HepG2 (cell line): Measurements from ENCODE around the gene RASD1. TPM values are rescaled to one million over a fixed set of nuclear protein-coding genes. Genes with fewer than 3 reads are reported as not detected.

Source experiments
- ARID4A ChIP-seq: sonication (generic); formaldehyde crosslinking; IDR thresholded peaks from 2 replicates; pipeline ENCODE4 v1.5.0; 2020; ENCODE audit warnings: mild to moderate bottlenecking, missing genetic modification reagents, borderline replicate concordance
- ATAD3A ChIP-seq: sonication (generic); formaldehyde crosslinking; IDR thresholded peaks from 2 replicates; pipeline ENCODE4 v1.4.0; 2020; ENCODE audit warnings: missing genetic modification reagents
- CREB1 ChIP-seq, 2 experiments: fragments of 450-650 bp in 1 of 2; IDR thresholded peaks; 2 replicates each; pipeline ENCODE4 v1.6.1; 2016 to 2017; ENCODE audit warnings: control low read depth in 1 of 2, mild to moderate bottlenecking in 1 of 2, missing compliant biosample characterization in 1 of 2, missing genetic modification characterization in 1 of 2
- KDM3A ChIP-seq: IDR thresholded peaks from 2 replicates; pipeline ENCODE4 v1.6.1; 2018; ENCODE audit warnings: low read depth, missing compliant biosample characterization
- NRL ChIP-seq: sonication (generic); formaldehyde crosslinking; IDR thresholded peaks from 2 replicates; pipeline ENCODE4 v1.5.0; 2020; ENCODE audit warnings: missing genetic modification reagents, mild to moderate bottlenecking, moderate library complexity, borderline replicate concordance
- PHF20 ChIP-seq: sonication (generic); formaldehyde crosslinking; IDR thresholded peaks from 2 replicates; pipeline ENCODE4 v1.5.0; 2020; ENCODE audit warnings: mild to moderate bottlenecking, missing genetic modification reagents
- PRPF4 ChIP-seq: fragments of 200-400 bp; formaldehyde crosslinking; IDR thresholded peaks from 2 replicates; pipeline ENCODE4 v1.6.1; 2016; ENCODE audit warnings: low read length, low read depth; ENCODE audit not compliant: poor library complexity, severe bottlenecking
- RBM39 ChIP-seq: fragments of 200-400 bp; formaldehyde crosslinking; IDR thresholded peaks from one replicate; pipeline ENCODE4 v1.6.1; 2018; ENCODE audit warnings: antibody characterized with exemption, mild to moderate bottlenecking, low read depth, low read length; ENCODE audit not compliant: poor library complexity, severe bottlenecking
- RFXAP ChIP-seq: sonication (generic); formaldehyde crosslinking; IDR thresholded peaks from 2 replicates; pipeline ENCODE4 v1.4.0; 2020; ENCODE audit warnings: missing genetic modification reagents, borderline replicate concordance
- SALL1 ChIP-seq: sonication (generic); formaldehyde crosslinking; IDR thresholded peaks from 2 replicates; pipeline ENCODE4 v1.8.0; 2022; ENCODE audit warnings: mild to moderate bottlenecking, missing genetic modification reagents
- SMC3 ChIP-seq: IDR thresholded peaks from 2 replicates; pipeline ENCODE4 v1.6.1; 2011; ENCODE audit warnings: low read length, improper control_type of control experiment
- ZFP91 ChIP-seq: sonication (generic); formaldehyde crosslinking; IDR thresholded peaks from 2 replicates; pipeline ENCODE4 v1.9.0; 2022; ENCODE audit warnings: missing genetic modification reagents, mild to moderate bottlenecking, borderline replicate concordance
- ZMYM4 ChIP-seq: sonication (generic); formaldehyde crosslinking; IDR thresholded peaks from 2 replicates; pipeline ENCODE4 v1.8.1; 2023; ENCODE audit warnings: mild to moderate bottlenecking, missing genetic modification reagents
- ZNF543 ChIP-seq: sonication (generic); formaldehyde crosslinking; IDR thresholded peaks from 2 replicates; pipeline ENCODE4 v1.4.0; 2020; ENCODE audit warnings: mild to moderate bottlenecking, missing genetic modification reagents
- ZNF704 ChIP-seq: sonication (generic); formaldehyde crosslinking; IDR thresholded peaks from 2 replicates; pipeline ENCODE4 v1.8.1; 2023; ENCODE audit warnings: mild to moderate bottlenecking, inconsistent platforms, moderate library complexity, missing genetic modification reagents, borderline replicate concordance
- ZNF720 ChIP-seq: sonication (generic); formaldehyde crosslinking; IDR thresholded peaks from 2 replicates; pipeline ENCODE4 v1.4.0; 2020; ENCODE audit warnings: missing genetic modification reagents
- ZNF770 ChIP-seq: sonication (generic); formaldehyde crosslinking; IDR thresholded peaks from 2 replicates; pipeline ENCODE4 v1.5.0; 2020; ENCODE audit warnings: mild to moderate bottlenecking, missing genetic modification reagents
- polyA plus RNA-seq, 8 experiments: library from polyadenylated mRNA; depleted of rRNA in 3 of 8; stranded (reverse) in 7 of 8; unstranded in 1 of 8; fragments of >200 nt; fragmentation: Illumina TruSeq in 4 of 8; extraction: Trizol in 4 of 8; gene quantifications; 2 replicates each; pipeline versions ENCODE4 v1.2.1 to v1.2.3, GENCODE V29; 2011 to 2016; ENCODE audit warnings: low read depth in 4 of 8, missing spikeins in 1 of 8, mixed read lengths in 1 of 8; ENCODE audit not compliant: insufficient read depth in 1 of 8
- total RNA-seq, 5 experiments: library from RNA; depleted of rRNA; stranded (reverse); fragments of >200 nt; fragmentation: Illumina TruSeq; extraction: Trizol; gene quantifications; 2 replicates each; pipeline ENCODE4 v1.2.3, GENCODE V29; 2016; ENCODE audit warnings: low read depth in 1 of 5

The RASD1 gene
- total and polyA plus RNA-seq, 2 of the 13 experiments (the other 11 are each of a cell fraction or from before 2014, with no cell fraction given) = 1.6 to 4.2 TPM

GRCh38 chr17:17496189-17497064 is at the start of gene RASD1 (continued):
- TF ChIP-seq ZNF770 (CRISPR knock-in tag) (peak; percentile 82), RFXAP (CRISPR knock-in tag) (0 out of 2 replicates have a peak, but pooled peaks have one; percentile 69), ZFP91 (CRISPR knock-in tag) (peak; percentile 64; the same call in 1 of the 2 replicates), PHF20 (0 out of 2 replicates have a peak, but pooled peaks have one; percentile 17), KDM3A (CRISPR knock-in tag) (peak; percentile 35; the same call in 1 of the 2 replicates), PRPF4 (no peak), ZMYM4 (peak; percentile 85), RBM39 (peak; percentile 38), SALL1 (peak; percentile 54), ZNF543 (peak; percentile 49; the same call in 1 of the 2 replicates), ATAD3A (CRISPR knock-in tag) (no peak), ARID4A (CRISPR knock-in tag) (peak; percentile 67; the same call in 1 of the 2 replicates), ZNF720 (CRISPR knock-in tag) (no peak), NRL (no peak), CREB1 (IDR thresholded peaks at IDR 0.05) (peak; percentile 64; the same call in 1 of the 2 replicates), CREB1 (CRISPR knock-in tag; IDR thresholded peaks at IDR 0.05) (no peak), SMC3 (peak; percentile 46; the same call in 1 of the 2 replicates), ZNF704 (CRISPR knock-in tag) (peak; percentile 61; the same call in 1 of the 2 replicates)
